GM15510 (cell line): ENCODE results near the gene KIAA0408.

Experiments
- POLR2A ChIP-seq: IDR thresholded peaks from 3 replicates; pipeline ENCODE4 v1.6.1; 2011; ENCODE audit warnings: borderline replicate concordance; ENCODE audit not compliant: insufficient read length; ENCODE audit errors: extremely low read depth

KIAA0408 gene

GRCh38 chr6:127459231-127459641 lies at the start of gene KIAA0408:
Gene KIAA0408 (minus strand): TSS chr6:127459389. CDS start chr6:127453981, 5,408 bp downstream.
- TF ChIP-seq POLR2A, result no peak

- no peak for TF ChIP-seq POLR2A
Observed at GRCh38 chr6:127506894-127507293, 47.7 kb upstream of the KIAA0408 start.

- no peak for TF ChIP-seq POLR2A
Observed at GRCh38 chr6:127503022-127503421, 43.8 kb upstream of the KIAA0408 start.

GRCh38 chr6:127497410-127497809 lies 38.2 kb upstream of the KIAA0408 start:
- no peak for TF ChIP-seq POLR2A

- no peak for TF ChIP-seq POLR2A
Observed at GRCh38 chr6:127496471-127496870, 37.3 kb upstream of the KIAA0408 start.

GRCh38 chr6:127494240-127494767 lies 35.1 kb upstream of the KIAA0408 start:
- TF ChIP-seq POLR2A, result no peak

GRCh38 chr6:127489248-127489647 lies 30.1 kb upstream of the KIAA0408 start:
- TF ChIP-seq POLR2A, result no peak

- no peak for TF ChIP-seq POLR2A
Observed at GRCh38 chr6:127486934-127487333, 27.7 kb upstream of the KIAA0408 start.

GRCh38 chr6:127484212-127484863 lies 25.1 kb upstream of the KIAA0408 start:
- TF ChIP-seq POLR2A, result no peak

GRCh38 chr6:127483399-127484055 lies 24.3 kb upstream of the KIAA0408 start:
- TF ChIP-seq POLR2A, result no peak

GRCh38 chr6:127482325-127482724 lies 23.1 kb upstream of the KIAA0408 start:
- TF ChIP-seq POLR2A, result no peak

- TF ChIP-seq POLR2A, result no peak
Observed at GRCh38 chr6:127481628-127482027, 22.4 kb upstream of the KIAA0408 start.

- no peak for TF ChIP-seq POLR2A
Observed at GRCh38 chr6:127481111-127481510, 21.9 kb upstream of the KIAA0408 start.

GRCh38 chr6:127477658-127478057 lies 18.5 kb upstream of the KIAA0408 start:
- no peak for TF ChIP-seq POLR2A

- TF ChIP-seq POLR2A, result no peak
Observed at GRCh38 chr6:127475823-127476176, 16.6 kb upstream of the KIAA0408 start.
